Body of pancreas (tissue), 4 donors: ENCODE results near the gene ABI2. TPM values are rescaled to one million over a fixed set of nuclear protein-coding genes. Genes with fewer than 3 reads are reported as not detected.

Experiments
- ATAC-seq: fragments of 150-250 bp; one replicate; pipeline ENCODE4 v1.9.1; 2016
- DNase-seq, 4 donors: peaks; one replicate each; pipeline ENCODE4 v3.0.0-alpha.2; 2019
- H3K27ac ChIP-seq, 4 donors: fragments of 200-600 bp; sonication (generic); 1 replicate in 3 of 4; 2 replicates in 1 of 4; pipeline versions ENCODE4 v1.5.1 to v1.6.1; 2016 to 2019; ENCODE audit warnings: mild to moderate bottlenecking in 1 of 4, mixed read lengths in 1 of 4, moderate library complexity in 1 of 4
- H3K27me3 ChIP-seq, 2 donors: fragments of 200-600 bp; sonication (generic); one replicate each; pipeline ENCODE4 v1.6.0; 2016; ENCODE audit warnings: mild to moderate bottlenecking in 1 of 2
- H3K36me3 ChIP-seq, 2 donors: fragments of 200-600 bp; sonication (generic); replicated peaks in 1 of 2; 2 replicates each; pipeline ENCODE4 v1.5.1; 2016; ENCODE audit warnings: low read depth in 2 of 2; ENCODE audit not compliant: insufficient read depth in 1 of 2
- H3K4me1 ChIP-seq: fragments of 200-600 bp; sonication (generic); one replicate; pipeline ENCODE4 v1.6.0; 2016
- H3K4me3 ChIP-seq, 2 donors: fragments of 200-600 bp; sonication (generic); 1 replicate in 1 of 2; 2 replicates in 1 of 2; pipeline ENCODE4 v1.5.1; 2016 to 2019
- H3K9me3 ChIP-seq, 3 donors: fragments of 200-600 bp; sonication (generic); 1 replicate in 2 of 3; 2 replicates in 1 of 3; pipeline ENCODE4 v1.5.1; 2016
- POLR2A ChIP-seq, 3 donors: fragments of 450-650 bp; IDR thresholded peaks; one replicate each; pipeline ENCODE4 v1.6.1; 2016; ENCODE audit warnings: antibody characterized with exemption in 3 of 3, mild to moderate bottlenecking in 2 of 3
- WGBS, 2 donors: methylation state at CpG; one replicate each; pipeline ENCODE4 v1.1.5; 2017; 5-methylcytosine and 5-hydroxymethylcytosine counted together
- intact Hi-C: fragments of 100-400 bp; cut with DNase I; formaldehyde crosslinking; loops from one replicate; pipeline ENCODE4 v1.15.1; 2023
- total RNA-seq, 2 donors: library from RNA; depleted of rRNA; stranded (reverse); fragments of >200 nt; gene quantifications; one replicate each; pipeline ENCODE4 v1.1.0, GENCODE V29; 2016
- TF ChIP-seq, protein P1 (sequence below), 7 experiments: fragments of 450-650 bp in 4 of 7; fragments of 200-600 bp in 3 of 7; sonication (generic) in 3 of 7; IDR thresholded peaks; one replicate each; pipeline ENCODE4 v1.5.1; 2016 to 2019; ENCODE audit warnings: antibody characterized with exemption in 7 of 7

ABI2 gene
- total RNA-seq, 2 donors from 2014 or later = 4.3 to 22.1 TPM

DNA sequence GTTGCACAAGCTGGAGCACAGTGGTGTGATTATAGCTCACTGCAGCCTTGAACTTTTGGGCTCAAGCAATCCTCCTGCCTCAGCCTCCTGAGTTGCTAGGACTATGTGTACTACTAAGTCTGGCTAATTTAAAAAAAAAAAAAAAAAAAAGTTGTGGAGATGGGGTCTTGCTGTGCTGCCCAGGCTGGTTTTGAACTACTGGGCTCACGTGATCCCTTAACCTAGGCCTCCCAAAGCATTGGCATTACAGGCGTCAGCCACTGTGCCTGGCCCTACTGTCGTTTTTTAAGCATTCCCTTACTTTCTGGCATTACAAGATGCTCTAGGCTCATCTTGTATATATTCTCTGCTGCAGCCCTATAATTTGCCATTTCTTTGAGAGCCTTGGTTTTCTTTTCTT lies 118.6 kb downstream of the ABI2 start:
- WGBS, 2 donors = 91 to 93% methylated on average over 3 of the region's 3 CpGs
- Histone ChIP-seq H3K4me1 (no peaks in the 10 kb centered on the region), H3K36me3 (no peaks in the 10 kb centered on the region), H3K27ac (no peak overlapping the region), H3K4me3 (no peak overlapping the region), H3K27me3 (no peaks in the 10 kb centered on the region), H3K9me3 (no peaks in the 10 kb centered on the region)
- TF ChIP-seq, protein P1, sequence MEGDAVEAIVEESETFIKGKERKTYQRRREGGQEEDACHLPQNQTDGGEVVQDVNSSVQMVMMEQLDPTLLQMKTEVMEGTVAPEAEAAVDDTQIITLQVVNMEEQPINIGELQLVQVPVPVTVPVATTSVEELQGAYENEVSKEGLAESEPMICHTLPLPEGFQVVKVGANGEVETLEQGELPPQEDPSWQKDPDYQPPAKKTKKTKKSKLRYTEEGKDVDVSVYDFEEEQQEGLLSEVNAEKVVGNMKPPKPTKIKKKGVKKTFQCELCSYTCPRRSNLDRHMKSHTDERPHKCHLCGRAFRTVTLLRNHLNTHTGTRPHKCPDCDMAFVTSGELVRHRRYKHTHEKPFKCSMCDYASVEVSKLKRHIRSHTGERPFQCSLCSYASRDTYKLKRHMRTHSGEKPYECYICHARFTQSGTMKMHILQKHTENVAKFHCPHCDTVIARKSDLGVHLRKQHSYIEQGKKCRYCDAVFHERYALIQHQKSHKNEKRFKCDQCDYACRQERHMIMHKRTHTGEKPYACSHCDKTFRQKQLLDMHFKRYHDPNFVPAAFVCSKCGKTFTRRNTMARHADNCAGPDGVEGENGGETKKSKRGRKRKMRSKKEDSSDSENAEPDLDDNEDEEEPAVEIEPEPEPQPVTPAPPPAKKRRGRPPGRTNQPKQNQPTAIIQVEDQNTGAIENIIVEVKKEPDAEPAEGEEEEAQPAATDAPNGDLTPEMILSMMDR (IDR thresholded peaks at IDR 0.05) = no peak
- DNase-seq = no peak
- no peak for ATAC-seq
- intact Hi-C loops = no loop called here

DNA sequence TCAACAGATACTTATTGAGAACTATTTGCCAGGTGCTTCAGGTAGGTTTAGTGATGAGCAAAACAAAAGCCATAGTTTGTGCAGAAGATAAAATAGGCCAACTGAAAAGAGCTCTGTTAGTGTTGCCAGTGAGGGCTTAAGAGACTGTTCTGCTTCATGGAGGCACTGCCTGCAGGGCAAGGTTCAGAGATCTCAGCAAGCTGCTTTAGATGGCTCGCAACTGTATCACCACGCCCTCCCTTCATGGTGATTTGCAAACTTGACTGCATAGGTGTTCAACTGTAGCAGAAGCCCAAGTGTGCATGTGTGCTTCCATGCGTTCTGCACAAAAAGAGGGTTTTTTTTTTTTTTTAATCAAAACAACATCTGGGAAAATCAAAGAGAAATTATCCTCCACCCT lies 122.4 kb downstream of the ABI2 start:
- ATAC-seq = no peak
- Histone ChIP-seq H3K27ac (no peak overlapping the region), H3K36me3 (peaks cover 0 to 3% of the 10 kb centered on the region in 2 donors), H3K4me1 (no peaks in the 10 kb centered on the region), H3K4me3 (no peak overlapping the region), H3K27me3 (no peaks in the 10 kb centered on the region), H3K9me3 (no peaks in the 10 kb centered on the region)
- DNase-seq = no peak
- intact Hi-C loops = no loop called here
- no peak for TF ChIP-seq POLR2A (IDR thresholded peaks at IDR 0.05)
- TF ChIP-seq, protein P1 (IDR thresholded peaks at IDR 0.05) = no peak
- WGBS, 2 donors = 87 to 89% methylated on average over 3 of the region's 3 CpGs

DNA sequence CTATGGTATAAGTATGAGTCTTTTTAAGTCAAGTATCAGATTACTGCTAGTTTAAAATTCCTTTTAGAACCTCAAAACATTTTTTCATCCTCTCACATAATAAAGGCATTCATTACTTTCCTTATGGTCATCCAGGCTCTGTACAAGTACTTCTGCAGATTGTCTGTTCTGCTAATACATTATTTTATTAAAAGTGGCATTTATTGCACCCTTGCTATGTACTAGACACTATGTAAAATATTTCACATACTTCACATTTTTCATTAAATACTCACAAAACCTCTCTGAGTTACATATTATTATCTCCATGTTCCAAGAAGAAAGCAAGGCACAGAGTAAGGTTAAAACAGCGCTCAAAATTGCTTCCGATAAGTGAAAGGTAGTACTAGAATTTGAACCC lies 122.8 kb downstream of the ABI2 start:
- H3K36me3 ChIP-seq = peaks cover 0 to 3% of the 10 kb centered on the region in 2 donors
- WGBS, 2 donors = 93 to 98% methylated on average over 2 of the region's 2 CpGs

DNA sequence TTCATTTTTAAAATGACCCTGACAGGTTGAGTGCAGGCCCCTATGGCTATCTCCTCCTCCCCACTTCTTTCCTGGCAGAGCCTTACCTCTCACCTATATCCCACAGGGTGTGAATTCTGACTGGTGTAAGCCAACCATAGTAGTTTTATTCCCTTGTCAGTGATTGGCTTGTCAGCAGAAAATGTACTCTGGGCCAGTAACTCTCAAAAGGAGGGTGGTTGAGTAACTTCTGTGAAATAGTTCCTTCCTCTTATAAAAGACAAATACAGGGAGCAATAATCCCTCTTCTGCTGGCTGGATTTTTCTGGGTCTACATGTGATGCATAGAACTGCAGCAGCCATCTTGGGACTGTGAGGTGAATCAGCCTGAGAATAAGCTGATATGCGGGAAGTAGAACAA lies 123.5 kb downstream of the ABI2 start:
- Histone ChIP-seq H3K36me3 (peaks cover 0 to 3% of the 10 kb centered on the region in 2 donors), H3K4me1 (no peaks in the 10 kb centered on the region), H3K27me3 (no peaks in the 10 kb centered on the region), H3K27ac (no peak overlapping the region), H3K9me3 (no peaks in the 10 kb centered on the region), H3K4me3 (no peak overlapping the region)
- intact Hi-C loops = no loop called here
- ATAC-seq = no peak
- no peak for TF ChIP-seq POLR2A (IDR thresholded peaks at IDR 0.05)
- TF ChIP-seq, protein P1 (IDR thresholded peaks at IDR 0.05) = no peak
- WGBS, 2 donors = 88 to 100% methylated on average over 1 of the region's 1 CpG
- DNase-seq = no peak

More for the DNA sequence above, 122.8 kb downstream of the ABI2 start:
- no peak overlapping the region for H3K4me3 ChIP-seq
- H3K4me1 ChIP-seq = no peaks in the 10 kb centered on the region
- intact Hi-C loops = no loop called here
- no peak for DNase-seq
- H3K27ac ChIP-seq = no peak overlapping the region
- H3K27me3 ChIP-seq = no peaks in the 10 kb centered on the region
- ATAC-seq = no peak
- H3K9me3 ChIP-seq = no peaks in the 10 kb centered on the region
- TF ChIP-seq, protein P1 (IDR thresholded peaks at IDR 0.05) = no peak
- no peak for TF ChIP-seq POLR2A (IDR thresholded peaks at IDR 0.05)

DNA sequence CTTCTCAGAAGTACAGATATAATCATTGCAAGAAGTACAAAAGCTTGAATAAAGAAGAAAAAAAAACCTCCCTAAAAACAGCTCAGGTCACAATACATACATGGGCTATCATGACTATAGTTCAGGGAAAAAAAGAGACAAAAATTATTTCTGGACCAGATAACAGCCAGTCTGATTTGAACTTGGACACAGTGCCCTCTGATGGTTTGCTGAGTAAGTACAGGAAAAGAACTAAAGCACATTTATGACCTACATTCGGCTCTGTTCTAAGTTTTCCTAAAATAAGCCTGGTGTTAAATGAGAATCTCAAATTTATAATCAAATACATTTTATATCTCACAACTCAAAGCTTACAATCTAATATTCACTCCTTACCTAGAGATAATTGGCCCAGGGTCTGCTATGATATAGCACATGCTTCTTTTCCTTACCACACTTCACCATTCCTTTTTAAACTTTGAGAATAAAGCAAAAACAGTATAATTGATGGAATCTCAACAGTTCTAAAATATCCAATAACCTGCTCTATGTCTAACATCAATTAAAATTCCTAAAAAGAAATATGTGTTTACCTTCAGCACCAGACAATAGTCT lies 125.8 kb downstream of the ABI2 start:
- H3K4me3 ChIP-seq = no peak overlapping the region
- H3K27ac ChIP-seq = no peak overlapping the region
- peaks cover 0 to 3% of the 10 kb centered on the region in 2 donors for H3K36me3 ChIP-seq
- intact Hi-C loops = no loop called here
- no peaks in the 10 kb centered on the region for H3K9me3 ChIP-seq
- H3K27me3 ChIP-seq = no peaks in the 10 kb centered on the region
- ATAC-seq (peak; percentile 67), DNase-seq (peak in 3 of 4 donors; percentile 9 to 33 (median 24))
- H3K4me1 ChIP-seq = no peaks in the 10 kb centered on the region
- WGBS, 2 donors = 3 to 6% methylated on average over 1 of the region's 1 CpG
- no peak for TF ChIP-seq POLR2A (IDR thresholded peaks at IDR 0.05)
- TF ChIP-seq, protein P1 (IDR thresholded peaks at IDR 0.05) = peak; percentile 11 to 70 (median 67)
